NK-92 (cell line): ENCODE results near the gene PCDHB3.
"Not testable (repeated sequence)": the region's sequence is repeated elsewhere in the genome, so short reads cannot be mapped to it uniquely, and the experiment has no call there.

Source experiments
- DNase-seq: peaks from one replicate; lab custom pipeline; 2025; ENCODE audit not compliant: unreplicated experiment; lab: John Stamatoyannopoulos, UW

PCDHB3 gene

GRCh38 chr5:141100243-141100805 lies at the start of gene PCDHB3:
Gene PCDHB3 (plus strand): TSS chr5:141100473. CDS start chr5:141100650, 177 bp downstream.
- peak; percentile 2 for DNase-seq

GRCh38 chr5:141050622-141051520 lies 49.4 kb upstream of the PCDHB3 start, which contains the start of gene PCDHB1:
Gene PCDHB1 (plus strand): TSS chr5:141051374. CDS start chr5:141051471, 97 bp downstream.
- DNase-seq = no peak

GRCh38 chr5:141051521-141051866 lies 48.8 kb upstream of the PCDHB3 start:
- no peak for DNase-seq

GRCh38 chr5:141077826-141078225 lies 22.4 kb upstream of the PCDHB3 start:
- DNase-seq = no peak

GRCh38 chr5:141082228-141082627 lies 18.0 kb upstream of the PCDHB3 start:
- no peak for DNase-seq

GRCh38 chr5:141084487-141084989 lies 15.7 kb upstream of the PCDHB3 start:
- DNase-seq = no peak

GRCh38 chr5:141094481-141095262 lies 5.6 kb upstream of the PCDHB3 start, which contains the start of gene PCDHB2:
Gene PCDHB2 (plus strand): TSS chr5:141094615. CDS start chr5:141094791, 176 bp downstream.
- DNase-seq = no peak

GRCh38 chr5:141095263-141095641 lies 5.0 kb upstream of the PCDHB3 start:
- DNase-seq = no peak

- not testable (repeated sequence) for DNase-seq
Measured at GRCh38 chr5:141096181-141096580, 4.1 kb upstream of the PCDHB3 start.

- not testable (repeated sequence) for DNase-seq
Measured at GRCh38 chr5:141096586-141096985, 3.7 kb upstream of the PCDHB3 start.

- no peak for DNase-seq
Measured at GRCh38 chr5:141101059-141101458, 786 bp downstream of the PCDHB3 start.

- DNase-seq = not testable (repeated sequence)
Measured at GRCh38 chr5:141102070-141102469, 1.8 kb downstream of the PCDHB3 start.

GRCh38 chr5:141102471-141102870 lies 2.2 kb downstream of the PCDHB3 start:
- not testable (repeated sequence) for DNase-seq

GRCh38 chr5:141105350-141105749 lies 5.1 kb downstream of the PCDHB3 start:
- no peak for DNase-seq

- DNase-seq = no peak
Measured at GRCh38 chr5:141119250-141119649, 19.0 kb downstream of the PCDHB3 start.

GRCh38 chr5:141121563-141121962 lies 21.3 kb downstream of the PCDHB3 start, which contains the start of gene PCDHB4:
Gene PCDHB4 (plus strand): TSS chr5:141121818. CDS start chr5:141121999, 181 bp downstream.
- no peak for DNase-seq

GRCh38 chr5:141121985-141122384 lies 21.7 kb downstream of the PCDHB3 start:
- DNase-seq = no peak

GRCh38 chr5:141123396-141124135 lies 23.3 kb downstream of the PCDHB3 start:
- DNase-seq = not testable (repeated sequence)

GRCh38 chr5:141127305-141127704 lies 27.0 kb downstream of the PCDHB3 start:
- DNase-seq = no peak

GRCh38 chr5:141135030-141135717 lies 34.9 kb downstream of the PCDHB3 start, which contains the start of gene PCDHB5:
Gene PCDHB5 (plus strand): TSS chr5:141135206. CDS start chr5:141135435, 229 bp downstream.
- DNase-seq = no peak
